Activated gamma-delta T cell treated with anti-CD3 and anti-CD28 coated beads, Interleukin-2, amount 50 U/mL, for 16 hours (primary cell): ENCODE data around the gene RPL3.
"Not testable (repeated sequence)": the region's sequence is repeated elsewhere in the genome, so short reads cannot be mapped to it uniquely, and the experiment has no call there.

Experiments used
- DNase-seq: peaks from one replicate; pipeline ENCODE4 v3.0.0-alpha.2; 2020; ENCODE audit warnings: low read depth

Gene RPL3

DNA sequence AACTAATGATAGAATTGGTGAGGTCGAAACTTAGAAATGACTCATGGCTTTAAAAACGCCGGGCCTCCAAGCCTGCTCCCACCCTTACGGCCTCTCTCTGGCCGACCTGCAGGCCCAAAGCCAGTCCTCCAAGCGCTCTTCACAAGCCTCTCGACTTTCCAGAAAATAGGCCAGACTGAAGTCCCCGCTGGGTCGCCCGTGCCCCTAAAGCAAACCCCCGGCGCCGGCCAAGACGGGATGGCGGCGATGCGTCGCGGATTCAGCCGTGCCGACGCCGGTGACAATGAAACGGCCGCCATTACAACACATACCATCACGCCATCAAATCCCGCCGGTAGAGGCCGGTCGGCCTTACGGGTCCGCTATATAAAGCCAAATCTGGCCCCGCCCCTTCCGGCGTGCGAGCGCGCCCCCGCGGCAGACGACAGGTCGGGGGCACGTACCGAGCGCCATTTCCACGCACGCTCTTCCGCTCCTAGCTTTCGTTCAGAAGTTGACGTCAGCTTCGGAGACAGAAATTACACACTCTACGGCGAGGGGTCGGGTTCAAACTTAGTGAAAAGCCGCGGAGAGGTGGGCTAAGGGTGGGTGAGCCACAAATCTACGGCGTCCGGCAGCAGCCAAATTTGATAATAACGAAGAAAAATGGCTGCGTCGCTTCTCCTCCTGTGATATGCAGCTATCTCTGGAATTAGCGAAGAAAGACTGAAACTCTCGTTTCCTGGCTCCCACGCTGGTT is at the start of gene RPL3:
Gene RPL3 (minus strand): TSS at position 340 of the 739 bp plus-strand sequence. CDS start 26 bp downstream, at position 314.
- DNase-seq, result peak; percentile 95

DNA sequence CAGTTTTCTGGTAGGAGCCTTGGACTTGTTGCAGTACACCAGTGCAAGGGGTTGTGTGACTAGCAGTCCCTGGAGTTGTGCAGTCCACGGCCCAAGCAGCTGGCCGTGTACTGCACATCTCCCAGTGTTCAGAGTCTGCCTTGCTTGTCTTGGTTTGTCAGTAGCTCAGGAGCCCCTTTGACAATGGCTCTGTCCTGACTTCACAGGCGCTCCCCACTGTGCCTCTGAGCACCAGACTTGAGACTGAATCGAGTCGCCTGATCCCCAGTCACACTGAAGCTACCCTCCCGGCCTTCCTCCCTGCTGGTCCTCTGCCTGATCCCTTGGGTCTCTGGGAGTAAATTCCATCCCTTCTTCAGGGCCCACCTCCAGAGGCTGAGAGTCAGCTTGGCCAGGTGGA is 49.8 kb upstream of the RPL3 start:
- DNase-seq, result no peak

- no peak for DNase-seq
These were observed 49.1 kb upstream of the RPL3 start for GRCh38 chr22:39368461-39368911.

GRCh38 chr22:39367035-39367434 is 47.6 kb upstream of the RPL3 start:
- no peak for DNase-seq

- DNase-seq, result no peak
These were observed 46.0 kb upstream of the RPL3 start for GRCh38 chr22:39365492-39365780.

DNA sequence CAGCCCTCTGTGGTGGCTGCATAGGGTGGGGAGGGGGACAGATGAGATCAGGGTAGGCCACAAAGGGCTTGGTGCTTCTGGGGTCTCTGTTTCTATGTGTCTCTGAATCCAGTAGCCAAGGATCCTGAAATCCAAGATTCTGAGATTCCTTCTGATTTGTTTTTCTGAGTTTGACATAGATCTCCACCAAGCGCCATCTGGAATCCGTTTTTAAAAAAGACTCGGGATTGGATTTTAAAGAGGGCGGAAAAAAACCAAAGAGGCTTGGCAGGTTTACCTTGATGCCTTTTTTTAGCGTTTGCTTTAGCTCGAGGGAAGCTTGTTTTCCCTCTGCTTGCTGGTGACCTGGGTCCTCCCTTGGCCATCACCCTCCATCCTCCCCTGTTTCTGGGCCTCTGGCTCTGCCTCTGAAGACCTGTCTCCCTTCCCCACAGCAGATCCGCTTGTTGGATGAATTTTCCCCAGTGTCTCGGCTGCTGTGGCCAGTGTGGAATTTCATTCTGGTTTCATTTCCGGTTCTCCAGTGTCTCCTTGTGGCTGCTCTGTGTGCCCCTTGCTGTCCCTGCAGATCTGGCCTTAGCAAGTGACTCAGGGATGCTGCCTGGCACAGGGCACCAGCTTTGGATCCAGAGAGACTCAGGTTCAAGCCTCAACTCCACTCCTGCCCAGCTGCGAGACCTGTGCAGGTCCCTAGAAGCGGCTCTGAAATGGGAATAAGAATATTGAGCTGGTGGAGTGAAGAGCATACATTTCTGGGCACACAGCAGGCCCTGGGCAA is 45.5 kb upstream of the RPL3 start:
- DNase-seq, result no peak

- DNase-seq, result no peak
These were observed 44.5 kb upstream of the RPL3 start for GRCh38 chr22:39363751-39364515.

- DNase-seq, result no peak
These were observed 43.5 kb upstream of the RPL3 start for GRCh38 chr22:39362932-39363331.

GRCh38 chr22:39362271-39362670 is 42.8 kb upstream of the RPL3 start:
- DNase-seq, result no peak

DNA sequence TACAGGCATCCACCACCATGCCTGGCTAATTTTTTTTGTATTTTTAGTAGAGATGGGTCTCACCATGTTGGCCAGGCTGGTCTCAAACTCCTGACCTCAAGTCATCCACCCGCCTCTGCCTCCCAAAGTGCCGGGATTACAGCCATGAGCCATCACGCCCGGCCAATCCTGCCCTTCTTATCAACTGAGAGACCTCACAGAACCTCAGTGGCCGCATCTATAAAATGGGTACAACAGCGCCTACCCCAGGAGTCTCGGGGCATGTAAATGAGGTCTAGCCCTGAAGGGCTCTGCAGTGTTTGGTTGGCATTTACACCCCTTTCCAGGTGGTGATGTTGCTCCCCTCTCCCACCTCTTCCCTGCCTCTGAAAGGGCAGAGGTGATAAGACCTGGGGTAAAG is 42.1 kb upstream of the RPL3 start:
- DNase-seq, result no peak

GRCh38 chr22:39360674-39361413 is 41.4 kb upstream of the RPL3 start:
- no peak for DNase-seq

GRCh38 chr22:39360242-39360641 is 40.8 kb upstream of the RPL3 start:
- DNase-seq, result no peak

GRCh38 chr22:39359659-39360195 is 40.3 kb upstream of the RPL3 start:
- no peak for DNase-seq

- DNase-seq, result not testable (repeated sequence)
These were observed 38.8 kb upstream of the RPL3 start for GRCh38 chr22:39358197-39358596.

- not testable (repeated sequence) for DNase-seq
These were observed 38.0 kb upstream of the RPL3 start for GRCh38 chr22:39357110-39358108.

- no peak for DNase-seq
These were observed 37.0 kb upstream of the RPL3 start for GRCh38 chr22:39356464-39356863.

- DNase-seq, result not testable (repeated sequence)
These were observed 36.4 kb upstream of the RPL3 start for GRCh38 chr22:39355805-39356204.

DNA sequence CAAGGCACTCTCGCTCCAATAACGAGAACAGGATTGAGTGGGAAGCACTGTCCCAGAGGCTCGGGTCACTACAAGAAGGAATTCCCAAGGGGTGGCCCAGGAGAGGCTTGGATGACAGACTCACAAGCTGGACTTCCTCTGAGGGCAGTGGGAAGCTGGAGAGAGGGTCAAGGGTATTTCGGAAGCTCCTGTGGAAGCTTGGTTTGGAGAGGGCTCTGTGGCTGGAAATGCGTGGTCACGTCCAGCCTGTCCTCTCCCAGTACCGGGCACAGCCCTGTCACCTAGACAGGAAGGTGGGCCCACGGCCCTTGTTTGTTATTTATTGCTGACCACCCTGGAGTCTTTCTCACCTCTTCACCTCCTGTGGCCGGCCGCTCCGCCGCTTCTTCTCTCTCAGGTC is 35.7 kb upstream of the RPL3 start:
- DNase-seq, result no peak

DNA sequence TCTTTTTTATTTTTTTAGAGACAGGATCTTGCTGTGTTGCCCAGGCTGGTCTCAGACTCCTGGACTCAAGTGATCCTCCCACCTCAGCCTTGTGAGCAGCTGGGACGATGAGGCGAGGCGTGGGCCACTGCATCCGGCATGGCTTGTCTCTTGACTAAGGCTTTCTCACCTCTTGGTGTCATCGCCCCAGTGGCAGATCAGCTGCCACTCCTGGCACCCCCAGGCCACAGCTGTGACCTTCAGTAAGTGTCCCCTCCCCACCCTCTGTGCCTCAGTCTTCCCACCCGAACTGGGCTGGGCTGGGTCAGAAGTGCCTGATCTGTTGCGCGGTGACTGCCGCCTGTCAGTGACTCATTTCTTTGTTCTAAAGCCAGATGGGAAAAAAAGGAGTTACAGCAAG is 33.9 kb upstream of the RPL3 start:
- DNase-seq, result no peak

GRCh38 chr22:39352306-39352891 is 33.0 kb upstream of the RPL3 start:
- no peak for DNase-seq
